ENCODE measurements around the gene ADORA1. TPM values are rescaled to one million over a fixed set of nuclear protein-coding genes. Genes with fewer than 3 reads are reported as not detected.

Gene ADORA1
- total RNA-seq, 2 donors from 2014 or later = 0.15 to 0.18 TPM

GRCh38 chr1:203088441-203088840 lies 39.1 kb upstream of the ADORA1 start:
- Mint-ChIP-seq H3K4me3 (no peak overlapping the region), H3K27me3 (peaks cover 40% of the 10 kb centered on the region), H3K4me1 (peaks cover 3% of the 10 kb centered on the region), H3K36me3 (ENCODE audit: low read depth) (peaks cover 4% of the 10 kb centered on the region), H3K27ac (no peak overlapping the region)
- DNase-seq (no peak), ATAC-seq (no peak)
- H3K9me3 ChIP-seq (ENCODE audit: control insufficient read depth, low read length, poor library complexity, severe bottlenecking) = no peaks in the 10 kb centered on the region

DNA sequence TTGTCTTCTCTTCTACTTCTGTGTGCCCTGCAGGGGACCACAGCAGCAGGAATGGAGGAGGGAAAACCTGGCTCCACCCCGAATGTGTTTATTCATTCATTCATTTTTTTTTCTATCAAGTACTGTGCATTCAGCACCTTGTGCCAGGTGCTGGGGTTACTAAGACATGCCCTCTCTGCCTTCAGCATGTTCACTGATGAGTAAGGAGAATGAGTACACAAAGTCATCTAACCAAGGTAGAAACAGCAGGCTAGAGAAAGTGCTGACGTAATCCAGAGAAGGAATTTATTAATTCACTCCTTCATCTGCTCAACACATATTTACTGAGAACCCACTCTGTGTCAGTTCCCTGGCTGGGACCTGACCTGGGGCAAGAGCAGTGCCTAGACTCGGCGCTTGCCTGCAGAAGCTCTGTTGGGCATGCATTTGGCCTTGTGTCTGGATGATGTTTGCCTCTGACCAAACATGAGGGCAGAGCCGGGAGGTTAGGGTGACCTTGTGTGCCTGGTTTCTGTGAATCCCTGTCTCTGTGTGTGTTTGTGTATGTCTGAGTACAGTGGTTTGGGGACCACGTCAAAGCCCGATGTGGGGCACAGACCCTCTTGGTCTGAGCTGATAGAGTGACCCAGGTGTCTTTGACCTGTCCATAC lies 38.4 kb upstream of the ADORA1 start:
- peaks cover 40% of the 10 kb centered on the region for H3K27me3 Mint-ChIP-seq
- no peak for ATAC-seq

DNA sequence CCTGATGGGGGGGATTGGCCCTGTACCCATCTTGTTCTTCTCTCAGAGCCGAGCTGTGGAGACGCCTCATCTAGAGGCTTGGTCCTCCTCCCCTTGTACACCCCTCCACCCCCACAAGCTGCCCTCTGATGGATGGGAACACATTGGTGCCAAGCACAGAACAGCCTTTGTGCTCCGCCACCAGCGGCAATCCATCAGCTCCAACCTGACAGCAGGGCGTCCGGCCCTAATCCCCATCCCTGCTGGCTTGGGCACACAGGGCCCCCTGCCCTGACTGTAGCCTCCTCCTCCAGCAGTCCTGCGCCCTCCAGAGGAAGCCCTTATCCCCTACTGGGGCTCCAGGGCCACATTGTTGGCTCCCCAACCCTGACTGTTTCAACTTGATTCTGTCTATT lies 37.9 kb upstream of the ADORA1 start:
- Mint-ChIP-seq H3K27ac (no peak overlapping the region), H3K27me3 (peaks cover 40% of the 10 kb centered on the region), H3K36me3 (ENCODE audit: low read depth) (peaks cover 4% of the 10 kb centered on the region), H3K4me3 (no peak overlapping the region), H3K4me1 (no peaks in the 10 kb centered on the region)
- peaks cover 3% of the 10 kb centered on the region for H3K9me3 ChIP-seq (ENCODE audit: control insufficient read depth, low read length, poor library complexity, severe bottlenecking)
- DNase-seq = no peak
- no peak for ATAC-seq

More for the DNA sequence above, 38.4 kb upstream of the ADORA1 start:
- H3K9me3 ChIP-seq (ENCODE audit: control insufficient read depth, low read length, poor library complexity, severe bottlenecking) = no peaks in the 10 kb centered on the region
- Mint-ChIP-seq H3K36me3 (ENCODE audit: low read depth) (peaks cover 4% of the 10 kb centered on the region), H3K4me1 (no peaks in the 10 kb centered on the region), H3K4me3 (no peak overlapping the region), H3K27ac (no peak overlapping the region)
- no peak for DNase-seq

- DNase-seq = no peak
- H3K27me3 Mint-ChIP-seq = peaks cover 40% of the 10 kb centered on the region
- H3K9me3 ChIP-seq (ENCODE audit: control insufficient read depth, low read length, poor library complexity, severe bottlenecking) = peaks cover 4% of the 10 kb centered on the region
- H3K4me1 Mint-ChIP-seq = no peaks in the 10 kb centered on the region
- H3K36me3 Mint-ChIP-seq (ENCODE audit: low read depth) = peaks cover 4% of the 10 kb centered on the region
- no peak overlapping the region for H3K27ac Mint-ChIP-seq
- H3K4me3 Mint-ChIP-seq = no peak overlapping the region
- ATAC-seq = no peak
Observed at GRCh38 chr1:203090421-203091198, 36.9 kb upstream of the ADORA1 start.

- Mint-ChIP-seq H3K4me1 (no peaks in the 10 kb centered on the region), H3K36me3 (ENCODE audit: low read depth) (peaks cover 4% of the 10 kb centered on the region), H3K27ac (no peak overlapping the region), H3K27me3 (peaks cover 40% of the 10 kb centered on the region), H3K4me3 (no peak overlapping the region)
- peaks cover 4% of the 10 kb centered on the region for H3K9me3 ChIP-seq (ENCODE audit: control insufficient read depth, low read length, poor library complexity, severe bottlenecking)
- no peak for ATAC-seq
- no peak for DNase-seq
Observed at GRCh38 chr1:203091199-203091477, 36.4 kb upstream of the ADORA1 start.

DNA sequence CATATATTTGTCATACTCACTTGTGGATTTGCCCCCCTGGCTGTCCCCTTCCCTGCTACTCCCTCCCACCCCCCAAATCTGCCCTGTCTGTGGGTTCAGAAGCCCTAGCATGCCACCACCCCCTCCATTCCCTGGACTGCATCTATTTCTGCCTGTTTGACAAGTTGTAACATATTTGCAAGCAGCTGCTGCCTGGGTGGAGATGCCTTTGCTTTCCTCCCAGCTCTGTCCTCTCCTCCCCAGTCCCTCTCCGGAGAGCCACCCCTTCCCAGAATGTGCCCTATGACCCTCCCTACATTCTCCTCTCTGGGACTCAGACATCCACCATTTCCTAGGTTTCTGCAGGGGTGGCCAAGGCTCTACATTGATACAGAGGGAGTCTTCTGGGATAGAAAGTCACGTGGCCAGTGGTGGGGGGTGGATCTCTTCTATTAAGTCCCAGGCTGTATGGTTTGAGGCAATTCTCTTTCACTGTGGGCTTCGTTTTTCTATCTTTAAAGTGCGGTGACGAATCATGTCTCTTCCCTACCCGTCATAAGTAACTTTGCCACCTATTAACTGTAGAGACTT lies 35.7 kb upstream of the ADORA1 start:
- Mint-ChIP-seq H3K4me3 (no peak overlapping the region), H3K36me3 (ENCODE audit: low read depth) (peaks cover 4% of the 10 kb centered on the region), H3K4me1 (no peaks in the 10 kb centered on the region), H3K27me3 (peaks cover 33% of the 10 kb centered on the region), H3K27ac (no peak overlapping the region)
- peaks cover 7% of the 10 kb centered on the region for H3K9me3 ChIP-seq (ENCODE audit: control insufficient read depth, low read length, poor library complexity, severe bottlenecking)
- DNase-seq (no peak), ATAC-seq (no peak)

- Mint-ChIP-seq H3K36me3 (ENCODE audit: low read depth) (peaks cover 4% of the 10 kb centered on the region), H3K4me3 (no peak overlapping the region), H3K4me1 (no peaks in the 10 kb centered on the region), H3K27me3 (peaks cover 19% of the 10 kb centered on the region), H3K27ac (no peak overlapping the region)
- no peak for DNase-seq
- ATAC-seq = no peak
- peaks cover 8% of the 10 kb centered on the region for H3K9me3 ChIP-seq (ENCODE audit: control insufficient read depth, low read length, poor library complexity, severe bottlenecking)
Observed at GRCh38 chr1:203093754-203094410, 33.6 kb upstream of the ADORA1 start.

GRCh38 chr1:203095061-203095690 lies 32.4 kb upstream of the ADORA1 start:
- peaks cover 14% of the 10 kb centered on the region for H3K27me3 Mint-ChIP-seq
- ATAC-seq (no peak), DNase-seq (no peak)
- peaks cover 4% of the 10 kb centered on the region for H3K36me3 Mint-ChIP-seq (ENCODE audit: low read depth)
- H3K9me3 ChIP-seq (ENCODE audit: control insufficient read depth, low read length, poor library complexity, severe bottlenecking) = peaks cover 8% of the 10 kb centered on the region
- H3K4me1 Mint-ChIP-seq = no peaks in the 10 kb centered on the region
- H3K4me3 Mint-ChIP-seq = no peak overlapping the region
- no peak overlapping the region for H3K27ac Mint-ChIP-seq

GRCh38 chr1:203096566-203096965 lies 31.0 kb upstream of the ADORA1 start:
- no peak for ATAC-seq
- Mint-ChIP-seq H3K4me3 (no peak overlapping the region), H3K4me1 (no peaks in the 10 kb centered on the region), H3K36me3 (ENCODE audit: low read depth) (no peaks in the 10 kb centered on the region), H3K27me3 (peaks cover 5% of the 10 kb centered on the region), H3K27ac (no peak overlapping the region)
- peaks cover 8% of the 10 kb centered on the region for H3K9me3 ChIP-seq (ENCODE audit: control insufficient read depth, low read length, poor library complexity, severe bottlenecking)
- no peak for DNase-seq

DNA sequence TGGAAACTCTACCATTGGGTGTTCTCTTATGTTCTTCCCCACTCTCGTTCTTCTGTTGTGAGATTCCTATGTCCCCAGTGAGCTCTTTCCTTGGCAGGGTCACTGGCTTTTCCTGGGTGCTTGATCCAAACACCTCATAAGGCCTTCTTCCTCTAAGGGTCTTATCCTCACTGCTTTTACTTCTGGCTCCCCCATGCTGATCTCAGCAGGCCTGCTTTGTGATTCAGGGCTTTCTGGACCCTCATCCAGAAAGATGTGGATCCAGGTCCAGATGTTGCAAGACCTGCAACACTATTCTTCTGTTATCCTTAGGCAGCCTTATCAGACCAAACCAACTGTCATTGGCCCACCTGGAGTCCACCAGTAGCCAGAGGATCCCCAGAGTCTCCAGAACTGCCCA lies 30.5 kb upstream of the ADORA1 start:
- no peaks in the 10 kb centered on the region for H3K4me1 Mint-ChIP-seq
- DNase-seq = no peak
- peaks cover 5% of the 10 kb centered on the region for H3K27me3 Mint-ChIP-seq
- ATAC-seq = no peak
- no peaks in the 10 kb centered on the region for H3K36me3 Mint-ChIP-seq (ENCODE audit: low read depth)
- H3K9me3 ChIP-seq (ENCODE audit: control insufficient read depth, low read length, poor library complexity, severe bottlenecking) = peaks cover 8% of the 10 kb centered on the region
- H3K27ac Mint-ChIP-seq = no peak overlapping the region
- H3K4me3 Mint-ChIP-seq = no peak overlapping the region

GRCh38 chr1:203098445-203098844 lies 29.1 kb upstream of the ADORA1 start:
- Mint-ChIP-seq H3K27ac (no peak overlapping the region), H3K27me3 (peaks cover 19% of the 10 kb centered on the region), H3K4me3 (no peak overlapping the region), H3K36me3 (ENCODE audit: low read depth) (no peaks in the 10 kb centered on the region), H3K4me1 (no peaks in the 10 kb centered on the region)
- ATAC-seq = no peak
- no peak for DNase-seq
- H3K9me3 ChIP-seq (ENCODE audit: control insufficient read depth, low read length, poor library complexity, severe bottlenecking) = peaks cover 8% of the 10 kb centered on the region

DNA sequence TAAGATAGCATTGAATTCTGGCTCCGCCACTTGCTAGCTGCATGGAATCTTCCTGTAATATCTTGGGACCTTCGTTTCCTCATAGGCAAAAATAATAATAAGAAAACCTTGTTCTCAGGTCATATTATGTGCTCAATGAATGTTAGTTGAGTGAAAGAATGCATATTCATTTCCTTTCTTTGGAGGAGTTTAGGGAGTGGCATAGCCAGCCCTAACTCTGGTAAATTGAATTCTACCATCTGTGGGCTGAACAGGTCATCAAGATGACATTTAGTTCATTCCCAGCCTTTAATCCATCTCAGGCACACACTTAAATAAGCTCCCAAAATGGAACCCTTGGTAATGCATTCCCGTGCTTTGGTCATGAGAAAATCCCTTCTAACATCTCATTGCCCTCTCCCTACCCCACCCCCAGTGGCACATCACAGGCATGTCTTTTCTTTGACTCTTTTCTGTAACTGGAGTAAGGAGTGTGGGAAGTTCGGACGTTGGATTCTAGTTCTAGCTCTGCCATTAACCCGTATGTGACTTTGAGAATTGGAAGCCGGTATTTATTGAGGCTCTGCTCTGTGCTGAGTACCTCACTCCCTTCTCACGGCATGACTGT lies 28.5 kb upstream of the ADORA1 start:
- H3K27me3 Mint-ChIP-seq = peaks cover 19% of the 10 kb centered on the region
- H3K4me1 Mint-ChIP-seq = no peaks in the 10 kb centered on the region
- H3K36me3 Mint-ChIP-seq (ENCODE audit: low read depth) = no peaks in the 10 kb centered on the region
- no peak overlapping the region for H3K4me3 Mint-ChIP-seq
- DNase-seq = no peak
- peaks cover 8% of the 10 kb centered on the region for H3K9me3 ChIP-seq (ENCODE audit: control insufficient read depth, low read length, poor library complexity, severe bottlenecking)
- ATAC-seq = no peak
- H3K27ac Mint-ChIP-seq = no peak overlapping the region
